Transverse colon (tissue), 4 donors: ENCODE measurements around the gene TVP23A. TPM values are rescaled to one million over a fixed set of nuclear protein-coding genes. Genes with fewer than 3 reads are reported as not detected.

Source experiments
- DNase-seq: peaks from one replicate; pipeline ENCODE4 v3.0.0-alpha.2; 2019
- H3K27ac ChIP-seq, 4 donors: fragments of 200-600 bp; sonication (generic); 2 replicates each; pipeline ENCODE4 v1.5.1; 2016 to 2018; ENCODE audit warnings: inconsistent platforms in 4 of 4
- H3K27me3 ChIP-seq: fragments of 200-600 bp; sonication (generic); 2 replicates; pipeline ENCODE4 v1.5.1; 2017; ENCODE audit warnings: inconsistent platforms
- H3K36me3 ChIP-seq, 4 donors: fragments of 200-600 bp; sonication (generic); 2 replicates each; pipeline ENCODE4 v1.5.1; 2017 to 2019; ENCODE audit warnings: inconsistent platforms in 4 of 4
- H3K4me1 ChIP-seq, 4 donors: fragments of 200-600 bp; sonication (generic); 2 replicates each; pipeline ENCODE4 v1.5.1; 2017 to 2020; ENCODE audit warnings: inconsistent platforms in 4 of 4
- H3K4me3 ChIP-seq, 4 donors: fragments of 200-600 bp; sonication (generic); 1 replicate in 1 of 4; 2 replicates in 3 of 4; pipeline versions ENCODE4 v1.5.1 to v1.6.1; 2017 to 2019; ENCODE audit warnings: inconsistent platforms in 4 of 4
- H3K9me3 ChIP-seq, 2 donors: fragments of 200-600 bp; sonication (generic); 2 replicates each; pipeline ENCODE4 v1.5.1; 2017 to 2019; ENCODE audit warnings: inconsistent platforms in 2 of 2
- EP300 ChIP-seq: sonication (generic); formaldehyde crosslinking; IDR thresholded peaks from one replicate; pipeline ENCODE4 v1.6.1; 2017; ENCODE audit warnings: antibody characterized with exemption, low read depth
- POLR2A ChIP-seq: fragments of 450-650 bp; IDR thresholded peaks from one replicate; pipeline ENCODE4 v1.6.1; 2016; ENCODE audit warnings: antibody characterized with exemption, mild to moderate bottlenecking, moderate library complexity
- POLR2AphosphoS5 ChIP-seq, 3 donors: sonication (generic); formaldehyde crosslinking; IDR thresholded peaks; one replicate each; pipeline ENCODE4 v1.6.1; 2016; ENCODE audit warnings: antibody characterized with exemption in 3 of 3
- WGBS, 2 donors: methylation state at CpG; one replicate each; pipeline ENCODE4 v1.1.5; 2018; ENCODE audit warnings: low coverage in 1 of 2; 5-methylcytosine and 5-hydroxymethylcytosine counted together
- in situ Hi-C, 4 donors: fragments of 200-750 bp; cut with MboI; loops; one replicate each; pipeline versions ENCODE4 v1.15.0 to v1.15.1; 2017; ENCODE audit warnings: low sequenced_read_pairs in 3 of 4, low pct_ligation_motif_present in 1 of 4, low pct_unique_long_range_greater_than_20kb in 1 of 4
- intact Hi-C: fragments of 100-400 bp; cut with DNase I; formaldehyde crosslinking; loops from one replicate; pipeline ENCODE4 v1.15.1; 2023; ENCODE audit warnings: low total_unique reads
- total RNA-seq, 4 donors: library from RNA; depleted of rRNA; stranded (reverse); fragments of >200 nt; gene quantifications; one replicate each; pipeline ENCODE4 v1.1.0, GENCODE V29; 2016
- TF ChIP-seq, protein P1 (sequence below), 5 experiments: fragments of 200-600 bp in 3 of 5; fragments of 450-650 bp in 2 of 5; sonication (generic) in 3 of 5; IDR thresholded peaks; 1 replicate in 2 of 5; 2 replicates in 3 of 5; pipeline ENCODE4 v1.5.1; 2016 to 2017; ENCODE audit warnings: antibody characterized with exemption in 5 of 5, inconsistent platforms in 3 of 5, mild to moderate bottlenecking in 2 of 5, moderate library complexity in 1 of 5

Gene TVP23A
- total RNA-seq, 4 donors from 2014 or later, result 0.14 to 0.16 TPM; not detected in 2

DNA sequence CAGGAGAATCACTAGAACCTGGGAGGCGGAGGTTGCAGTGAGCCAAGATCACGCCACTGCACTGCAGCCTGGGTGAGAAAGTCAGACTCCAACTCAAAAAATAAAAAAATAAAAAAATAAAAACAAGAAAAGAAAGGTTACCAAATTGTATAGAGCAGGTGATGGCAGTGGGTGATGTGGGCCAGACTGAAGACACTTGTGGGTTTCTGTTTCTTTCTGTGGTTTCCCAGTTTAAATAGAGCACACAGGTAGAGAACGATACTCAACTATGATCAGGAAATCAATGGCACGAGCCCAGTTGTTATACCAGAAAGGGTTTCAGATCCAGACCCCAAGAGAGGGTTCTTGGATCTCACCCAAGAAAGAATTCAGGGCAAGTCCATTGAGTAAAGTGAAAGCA is 42.3 kb downstream of the TVP23A start:
- H3K4me3 ChIP-seq, result no peak overlapping the region
- in situ Hi-C loops (no loop called here), intact Hi-C loops (no loop called here)
- no peaks in the 10 kb centered on the region for H3K27me3 ChIP-seq
- WGBS, 2 donors, result 77 to 83% methylated on average over 2 to 4 of the region's 4 CpGs
- no peaks in the 10 kb centered on the region for H3K4me1 ChIP-seq
- no peak for DNase-seq
- no peak overlapping the region for H3K27ac ChIP-seq
- TF ChIP-seq POLR2A (no peak), EP300 (no peak), POLR2AphosphoS5 (IDR thresholded peaks at IDR 0.05) (no peak)
- TF ChIP-seq, protein P1, sequence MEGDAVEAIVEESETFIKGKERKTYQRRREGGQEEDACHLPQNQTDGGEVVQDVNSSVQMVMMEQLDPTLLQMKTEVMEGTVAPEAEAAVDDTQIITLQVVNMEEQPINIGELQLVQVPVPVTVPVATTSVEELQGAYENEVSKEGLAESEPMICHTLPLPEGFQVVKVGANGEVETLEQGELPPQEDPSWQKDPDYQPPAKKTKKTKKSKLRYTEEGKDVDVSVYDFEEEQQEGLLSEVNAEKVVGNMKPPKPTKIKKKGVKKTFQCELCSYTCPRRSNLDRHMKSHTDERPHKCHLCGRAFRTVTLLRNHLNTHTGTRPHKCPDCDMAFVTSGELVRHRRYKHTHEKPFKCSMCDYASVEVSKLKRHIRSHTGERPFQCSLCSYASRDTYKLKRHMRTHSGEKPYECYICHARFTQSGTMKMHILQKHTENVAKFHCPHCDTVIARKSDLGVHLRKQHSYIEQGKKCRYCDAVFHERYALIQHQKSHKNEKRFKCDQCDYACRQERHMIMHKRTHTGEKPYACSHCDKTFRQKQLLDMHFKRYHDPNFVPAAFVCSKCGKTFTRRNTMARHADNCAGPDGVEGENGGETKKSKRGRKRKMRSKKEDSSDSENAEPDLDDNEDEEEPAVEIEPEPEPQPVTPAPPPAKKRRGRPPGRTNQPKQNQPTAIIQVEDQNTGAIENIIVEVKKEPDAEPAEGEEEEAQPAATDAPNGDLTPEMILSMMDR (IDR thresholded peaks at IDR 0.05), result no peak
- no peaks in the 10 kb centered on the region for H3K36me3 ChIP-seq
- H3K9me3 ChIP-seq, result no peaks in the 10 kb centered on the region

DNA sequence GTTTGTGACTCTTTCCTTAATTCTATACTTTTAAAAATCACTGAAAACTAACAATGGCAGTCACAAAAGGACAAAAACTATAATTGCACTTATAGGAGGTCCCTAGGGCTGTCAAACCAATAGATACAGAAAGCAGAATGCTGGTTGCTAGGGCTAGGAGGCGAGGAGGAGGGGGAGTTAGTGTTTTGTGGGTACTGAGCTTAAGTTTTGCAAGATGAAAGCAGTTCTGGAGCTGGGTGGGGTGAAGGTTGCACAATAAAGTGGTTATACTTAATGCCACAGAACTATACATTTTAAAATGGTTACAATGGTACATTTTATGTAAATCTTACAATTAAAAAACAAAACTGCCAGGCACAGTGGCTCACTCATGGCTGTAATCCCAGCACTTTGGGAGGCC is 47.7 kb downstream of the TVP23A start:
- no peak overlapping the region for H3K4me3 ChIP-seq
- no peak overlapping the region for H3K27ac ChIP-seq
- DNase-seq, result no peak
- 70 to 75% methylated on average over 1 of the region's 1 CpG for WGBS, 2 donors
- in situ Hi-C loops, result loop anchor here in 2 of 4 donors (25.0 kb wide), 2 partner anchors 91 to 141 kb away; no protein-coding TSS in a partner anchor
- no peaks in the 10 kb centered on the region for H3K9me3 ChIP-seq
- TF ChIP-seq, protein P1 (IDR thresholded peaks at IDR 0.05), result no peak
- TF ChIP-seq POLR2A (no peak), EP300 (no peak)
- H3K4me1 ChIP-seq, result no peaks in the 10 kb centered on the region
- H3K27me3 ChIP-seq, result no peaks in the 10 kb centered on the region
- intact Hi-C loops, result no loop called here
- H3K36me3 ChIP-seq, result peaks cover 0 to 7% (median 0%) of the 10 kb centered on the region in 4 donors

DNA sequence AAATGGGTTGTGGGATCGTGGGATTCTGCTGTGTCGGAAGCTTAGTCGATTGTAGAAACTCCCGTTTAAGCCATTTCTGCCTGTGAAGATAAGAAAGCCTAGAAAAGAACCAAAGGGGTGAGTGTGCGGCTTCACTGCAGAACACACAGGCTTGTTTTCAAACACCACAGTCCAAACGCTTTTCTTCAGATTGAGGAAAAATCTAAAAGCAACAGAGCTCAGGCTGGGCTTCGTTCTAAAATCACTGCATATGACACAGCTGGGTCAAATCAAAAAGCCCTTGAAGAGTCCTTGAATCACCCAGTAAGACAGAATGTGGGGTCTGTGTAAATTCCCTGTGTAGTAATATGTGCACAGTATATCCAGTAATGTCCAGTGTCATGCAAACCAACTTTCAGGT is 49.2 kb downstream of the TVP23A start:
- intact Hi-C loops (no loop called here), in situ Hi-C loops (loop anchor here in 2 of 4 donors (25.0 kb wide), 2 partner anchors 93 to 143 kb away; no protein-coding TSS in a partner anchor)
- TF ChIP-seq POLR2AphosphoS5 (IDR thresholded peaks at IDR 0.05) (no peak), POLR2A (no peak), EP300 (no peak)
- TF ChIP-seq, protein P1 (IDR thresholded peaks at IDR 0.05), result no peak
- no peaks in the 10 kb centered on the region for H3K4me1 ChIP-seq
- H3K27me3 ChIP-seq, result no peaks in the 10 kb centered on the region
- 77 to 83% methylated on average over 6 to 7 of the region's 7 CpGs for WGBS, 2 donors
- H3K36me3 ChIP-seq, result peaks cover 0 to 7% (median 0%) of the 10 kb centered on the region in 4 donors
- H3K27ac ChIP-seq, result no peak overlapping the region
- no peak for DNase-seq
- H3K9me3 ChIP-seq, result no peaks in the 10 kb centered on the region
- no peak overlapping the region for H3K4me3 ChIP-seq

DNA sequence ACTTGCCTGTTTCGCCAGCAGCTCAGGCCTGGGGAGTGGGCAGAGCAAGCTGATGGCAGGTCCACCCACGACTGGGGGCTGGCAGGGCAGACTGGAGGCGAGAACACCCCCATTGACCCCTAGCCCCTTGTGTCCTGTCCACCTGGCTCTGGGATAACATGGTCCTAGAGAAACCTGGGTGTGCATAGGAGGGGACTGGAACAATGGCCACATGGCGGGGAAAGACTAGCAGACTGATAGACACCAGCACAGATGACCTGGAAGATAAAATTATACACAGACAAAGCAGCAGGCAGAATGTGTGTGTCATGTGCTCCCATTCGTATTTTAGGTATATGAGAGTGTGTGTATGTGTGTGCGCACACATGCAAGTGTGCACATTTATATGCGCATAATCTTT is 51.5 kb downstream of the TVP23A start:
- Histone ChIP-seq H3K4me1 (no peaks in the 10 kb centered on the region), H3K4me3 (no peak overlapping the region), H3K27me3 (no peaks in the 10 kb centered on the region), H3K36me3 (peaks cover 0 to 11% (median 5%) of the 10 kb centered on the region in 4 donors), H3K9me3 (no peaks in the 10 kb centered on the region), H3K27ac (no peak overlapping the region)
- in situ Hi-C loops, result loop anchor here in 2 of 4 donors (25.0 kb wide), 2 partner anchors 95 to 145 kb away; no protein-coding TSS in a partner anchor
- WGBS, 2 donors, result 96 to 100% methylated on average over 2 to 7 of the region's 7 CpGs
- no peak for DNase-seq
- intact Hi-C loops, result no loop called here
- TF ChIP-seq POLR2AphosphoS5 (IDR thresholded peaks at IDR 0.05), result no peak
- no peak for TF ChIP-seq POLR2A
- TF ChIP-seq, protein P1 (IDR thresholded peaks at IDR 0.05), result no peak
